HepG2 (cell line): ENCODE data around the gene PAQR5. TPM values are rescaled to one million over a fixed set of nuclear protein-coding genes. Genes with fewer than 3 reads are reported as not detected.

Source experiments
- ATAC-seq: fragments of 200-7000 bp; cut with Tn5 transposase; 3 replicates; pipeline ENCODE4 v1.9.1; 2020; ENCODE audit warnings: mild to moderate bottlenecking, moderate library complexity
- BruUV-seq: library from RNA; stranded (reverse); fragments of 400-500 nt; replicated peaks from 2 replicates; lab custom pipeline; 2021; lab: Mats Ljungman, UMichigan
- CTCF ChIA-PET: fragments of 300-600 bp; formaldehyde crosslinking; extraction: SDS; loops from one replicate; lab custom pipeline; 2021; ENCODE audit warnings: low total read pairs, inconsistent platforms, low intra/inter-chr PET ratio; lab: Yijun Ruan, JAX
- POLR2A ChIA-PET: fragments of 350-600 bp; sonication (Branson Sonifier 250); formaldehyde crosslinking; loops from one replicate; lab custom pipeline; 2020; ENCODE audit warnings: antibody characterized with exemption, inconsistent platforms; lab: Yijun Ruan, JAX
- DNase-seq: peaks from one replicate; pipeline ENCODE4 v3.0.0-alpha.2; 2015; ENCODE audit warnings: low spot score
- FAIRE-seq: peaks from 3 replicates; lab custom pipeline; 2011; peaks lifted over from hg19 to GRCh38; lab: Jason Lieb, UNC
- H2AFZ ChIP-seq: one replicate; pipeline ENCODE4 v1.6.1; 2011; ENCODE audit warnings: low read length, inconsistent platforms
- H3K27ac ChIP-seq: fragments of 300-600 bp; 3 replicates; pipeline ENCODE4 v1.8.0; 2011; ENCODE audit warnings: mixed run types, mild to moderate bottlenecking, mixed read lengths, low read length, inconsistent platforms; ENCODE audit not compliant: insufficient read depth; ENCODE audit errors: extremely low read length
- H3K27me3 ChIP-seq, 2 experiments: fragments of 200-600 bp in 1 of 2; 2 replicates in 1 of 2; 3 replicates in 1 of 2; pipeline versions ENCODE4 v1.6.0 to v1.8.0; 2011; ENCODE audit warnings: low read length in 2 of 2, mild to moderate bottlenecking in 2 of 2, moderate library complexity in 2 of 2, inconsistent platforms in 1 of 2; ENCODE audit not compliant: insufficient read depth in 2 of 2, control insufficient read depth in 1 of 2
- H3K36me3 ChIP-seq, 2 experiments: fragments of 200-600 bp in 1 of 2; replicated peaks in 1 of 2; 2 replicates in 1 of 2; 3 replicates in 1 of 2; pipeline versions ENCODE4 v1.5.1 to v1.8.0; 2011; ENCODE audit warnings: low read length in 2 of 2, inconsistent platforms in 1 of 2; ENCODE audit not compliant: insufficient read depth in 2 of 2, control insufficient read depth in 1 of 2
- H3K4me1 ChIP-seq: 2 replicates; pipeline ENCODE4 v1.5.1; 2012; ENCODE audit warnings: low read length, inconsistent platforms; ENCODE audit not compliant: insufficient read depth
- H3K4me2 ChIP-seq: 2 replicates; pipeline ENCODE4 v1.6.0; 2011; ENCODE audit warnings: low read depth, low read length, inconsistent platforms
- H3K4me3 ChIP-seq, 3 experiments: fragments of 200-600 bp in 1 of 3; sonication (generic), shearing (Covaris generic) in 1 of 3; replicated peaks in 1 of 3; 2 replicates each; pipeline ENCODE4 v1.5.1; 2011 to 2016; ENCODE audit warnings: low read length in 3 of 3, inconsistent platforms in 2 of 3, low read depth in 2 of 3, mild to moderate bottlenecking in 2 of 3, control low read depth in 1 of 3, mixed read lengths in 1 of 3; ENCODE audit not compliant: insufficient read depth in 1 of 3
- H3K79me2 ChIP-seq: one replicate; pipeline ENCODE4 v1.6.1; 2011; ENCODE audit warnings: low read length, inconsistent platforms; ENCODE audit not compliant: insufficient read depth
- H3K9ac ChIP-seq: 2 replicates; pipeline ENCODE4 v1.6.0; 2011; ENCODE audit warnings: mild to moderate bottlenecking, low read depth, low read length, inconsistent platforms; ENCODE audit not compliant: insufficient read depth
- H3K9me3 ChIP-seq: 2 replicates; pipeline ENCODE4 v1.5.1; 2012; ENCODE audit warnings: mild to moderate bottlenecking, low read length
- H4K20me1 ChIP-seq: 2 replicates; pipeline ENCODE4 v1.6.0; 2011; ENCODE audit warnings: inconsistent platforms, mild to moderate bottlenecking, low read length, moderate library complexity; ENCODE audit not compliant: insufficient read depth
- CSRNP2 ChIP-seq: sonication (generic); formaldehyde crosslinking; conservative IDR thresholded peaks from 2 replicates; pipeline ENCODE4 v1.8.0; 2022; ENCODE audit warnings: low read depth, missing genetic modification reagents
- MAFF ChIP-seq: IDR thresholded peaks from 2 replicates; pipeline ENCODE4 v1.6.1; 2011; ENCODE audit warnings: low read depth, low read length, improper control_type of control experiment
- MAFK ChIP-seq, 2 experiments: IDR thresholded peaks in 1 of 2; conservative IDR thresholded peaks in 1 of 2; 2 replicates each; pipeline ENCODE4 v1.6.1; 2011; ENCODE audit warnings: improper control_type of control experiment in 2 of 2, low read length in 2 of 2
- NFE2L2 ChIP-seq: fragments of 150-350 bp; IDR thresholded peaks from 2 replicates; pipeline ENCODE4 v1.6.1; 2014; ENCODE audit warnings: low read length
- NKX3-1 ChIP-seq: sonication (generic); formaldehyde crosslinking; IDR thresholded peaks from 2 replicates; pipeline ENCODE4 v1.5.0; 2020; ENCODE audit warnings: missing genetic modification reagents
- WGBS: methylation state at CpG from one replicate; pipeline ENCODE4 v1.1.6; 2017; ENCODE audit warnings: low lambda C conversion rate; 5-methylcytosine and 5-hydroxymethylcytosine counted together
- in situ Hi-C: cut with HindIII; loops from 2 replicates; pipeline ENCODE4 v1.10.0; 2017; ENCODE audit warnings: low pct_unique_long_range_greater_than_20kb; ENCODE audit not compliant: extremely low pct_ligation_motif_present
- intact Hi-C: fragments of 100-400 bp; cut with micrococcal nuclease; formaldehyde crosslinking; loops from one replicate; pipeline ENCODE4 v1.10.0; 2022; ENCODE audit not compliant: unreplicated experiment
- polyA plus RNA-seq, 8 experiments: library from polyadenylated mRNA; depleted of rRNA in 3 of 8; stranded (reverse) in 7 of 8; unstranded in 1 of 8; fragments of >200 nt; fragmentation: Illumina TruSeq in 4 of 8; extraction: Trizol in 4 of 8; gene quantifications; 2 replicates each; pipeline versions ENCODE4 v1.2.1 to v1.2.3, GENCODE V29; 2011 to 2016; ENCODE audit warnings: low read depth in 4 of 8, missing spikeins in 1 of 8, mixed read lengths in 1 of 8; ENCODE audit not compliant: insufficient read depth in 1 of 8
- total RNA-seq, 5 experiments: library from RNA; depleted of rRNA; stranded (reverse); fragments of >200 nt; fragmentation: Illumina TruSeq; extraction: Trizol; gene quantifications; 2 replicates each; pipeline ENCODE4 v1.2.3, GENCODE V29; 2016; ENCODE audit warnings: low read depth in 1 of 5

The PAQR5 gene
- total and polyA plus RNA-seq, 2 of the 13 experiments (the other 11 are each of a cell fraction or from before 2014, with no cell fraction given): 0.53 to 1.3 TPM

DNA sequence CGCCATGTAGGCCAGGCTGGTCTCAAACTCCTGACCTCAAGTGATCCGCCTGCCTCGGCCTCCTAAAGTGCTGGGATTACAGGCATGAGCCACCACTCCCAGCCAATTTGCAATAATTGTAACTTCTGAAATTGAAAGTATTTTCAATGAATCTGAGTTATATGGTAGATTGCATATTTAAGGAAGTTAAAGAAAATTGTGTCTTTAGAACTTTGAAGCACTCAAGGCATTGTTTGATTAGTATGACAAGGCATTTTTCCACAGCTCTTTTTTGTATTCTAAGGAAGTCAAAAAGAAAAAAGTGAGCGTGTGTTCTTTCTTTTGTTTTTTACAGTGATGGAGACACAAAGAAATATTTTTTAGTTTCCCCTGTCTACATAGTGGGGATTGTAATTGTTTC lies 138.2 kb downstream of the PAQR5 start:
- no peaks in the 10 kb centered on the region for H3K9me3 ChIP-seq
- H3K79me2 ChIP-seq: no peaks in the 10 kb centered on the region
- ATAC-seq (no peak), FAIRE-seq (no peak)
- CTCF ChIA-PET: no interaction called here
- 96% methylated on average over 4 of the region's 4 CpGs for WGBS
- in situ Hi-C loops: no loop called here
- no peak overlapping the region for H3K4me3 ChIP-seq
- H3K4me2 ChIP-seq: no peak overlapping the region
- intact Hi-C loops: no loop called here
- no peaks in the 10 kb centered on the region for H3K27me3 ChIP-seq
- H3K4me1 ChIP-seq: no peaks in the 10 kb centered on the region
- no peak for TF ChIP-seq NKX3-1 (CRISPR knock-in tag)
- 0 out of 2 replicates have a peak, but pooled peaks have one; percentile 8 for TF ChIP-seq NFE2L2
- TF ChIP-seq, all 625 proteins: peak for 1
- no peak overlapping the region for H3K9ac ChIP-seq
- no TSS peak for BruUV-seq
- POLR2A ChIA-PET: no interaction called here
- H3K36me3 ChIP-seq: peaks cover 10 to 63% of the 10 kb centered on the region in 2 experiments
- H4K20me1 ChIP-seq: no peaks in the 10 kb centered on the region
- H3K27ac ChIP-seq: no peak overlapping the region
- no peak for DNase-seq
- H2AFZ ChIP-seq: no peak overlapping the region

- H3K9me3 ChIP-seq: no peaks in the 10 kb centered on the region
- WGBS: over 99% methylated on average over 4 of the region's 4 CpGs
- in situ Hi-C loops (no loop called here), intact Hi-C loops (no loop called here)
- H3K27me3 ChIP-seq: no peaks in the 10 kb centered on the region
- BruUV-seq: no TSS peak
- no peak overlapping the region for H3K27ac ChIP-seq
- H4K20me1 ChIP-seq: no peaks in the 10 kb centered on the region
- no peak for DNase-seq
- ChIA-PET POLR2A (interaction anchor here (1.3 kb wide), 1 partner anchor 13 kb away, joined by 6 read pairs; the partner anchor contains the start of gene RPLP1), CTCF (no interaction called here)
- TF ChIP-seq MAFF: peak; percentile 91
- peak; percentile 84 to 94 for TF ChIP-seq MAFK (conservative IDR thresholded peaks at IDR 0.05 in 1 of 2, IDR thresholded peaks at IDR 0.05 in 1 of 2; ENCODE audit: low read length in 2 of 2)
- no peak for TF ChIP-seq CSRNP2
- no peaks in the 10 kb centered on the region for H3K4me1 ChIP-seq
- H3K79me2 ChIP-seq: no peaks in the 10 kb centered on the region
- no peak for ATAC-seq
- no peak overlapping the region for H2AFZ ChIP-seq
- no peak for FAIRE-seq
- no peak overlapping the region for H3K9ac ChIP-seq
- peaks cover 7 to 68% of the 10 kb centered on the region in 2 experiments for H3K36me3 ChIP-seq
- no peak overlapping the region for H3K4me2 ChIP-seq
- H3K4me3 ChIP-seq: no peak overlapping the region
Observed at GRCh38 chr15:69439623-69440022, 140.9 kb downstream of the PAQR5 start.
